Measurements from ENCODE around the gene SLC2A1. TPM values are rescaled to one million over a fixed set of nuclear protein-coding genes. Genes with fewer than 3 reads are reported as not detected.
"Not testable (repeated sequence)": the region's sequence is repeated elsewhere in the genome, so short reads cannot be mapped to it uniquely, and the experiment has no call there.

The SLC2A1 gene
- total RNA-seq, 6 donors from 2014 or later: 6.3 to 24.3 (median 10.5) TPM

DNA sequence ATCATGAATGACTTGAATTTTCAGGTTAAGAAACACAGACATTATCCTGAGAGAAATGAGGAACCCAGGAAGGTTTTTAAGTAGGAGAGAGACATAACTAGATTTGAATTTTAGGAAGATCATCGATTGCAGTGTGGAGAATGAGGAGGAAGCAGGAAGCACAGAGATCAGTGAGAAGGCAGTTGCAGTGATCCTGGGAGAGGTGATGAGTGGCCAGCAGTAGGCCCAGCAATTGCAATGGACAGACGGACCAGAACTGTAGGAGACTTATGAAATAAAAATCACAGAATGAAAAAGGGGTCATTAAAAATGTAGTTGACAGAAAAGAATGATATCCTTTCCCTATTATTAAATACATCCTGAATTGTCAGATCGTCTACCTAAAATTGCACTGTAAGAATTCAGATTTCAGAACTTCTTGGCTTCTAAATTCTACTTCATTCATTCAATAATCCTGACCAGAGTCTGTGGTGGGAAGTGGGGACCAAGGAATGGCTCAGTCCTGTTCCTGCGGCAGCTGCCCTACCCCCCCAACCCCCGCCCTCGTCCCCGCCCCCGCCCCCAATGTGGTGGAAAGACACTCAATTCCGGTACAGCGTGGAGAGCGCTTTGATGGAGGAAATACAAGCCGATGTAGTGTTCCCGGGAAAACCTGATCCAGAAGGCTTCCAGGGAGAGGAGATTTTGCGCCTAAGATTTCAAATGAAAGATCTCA, 35.1 kb downstream of the SLC2A1 start:
- DNase-seq: no peak
- ATAC-seq (ENCODE audit: low FRiP score in 2 of 2): peak in 1 of 2 donors; percentile 1

DNA sequence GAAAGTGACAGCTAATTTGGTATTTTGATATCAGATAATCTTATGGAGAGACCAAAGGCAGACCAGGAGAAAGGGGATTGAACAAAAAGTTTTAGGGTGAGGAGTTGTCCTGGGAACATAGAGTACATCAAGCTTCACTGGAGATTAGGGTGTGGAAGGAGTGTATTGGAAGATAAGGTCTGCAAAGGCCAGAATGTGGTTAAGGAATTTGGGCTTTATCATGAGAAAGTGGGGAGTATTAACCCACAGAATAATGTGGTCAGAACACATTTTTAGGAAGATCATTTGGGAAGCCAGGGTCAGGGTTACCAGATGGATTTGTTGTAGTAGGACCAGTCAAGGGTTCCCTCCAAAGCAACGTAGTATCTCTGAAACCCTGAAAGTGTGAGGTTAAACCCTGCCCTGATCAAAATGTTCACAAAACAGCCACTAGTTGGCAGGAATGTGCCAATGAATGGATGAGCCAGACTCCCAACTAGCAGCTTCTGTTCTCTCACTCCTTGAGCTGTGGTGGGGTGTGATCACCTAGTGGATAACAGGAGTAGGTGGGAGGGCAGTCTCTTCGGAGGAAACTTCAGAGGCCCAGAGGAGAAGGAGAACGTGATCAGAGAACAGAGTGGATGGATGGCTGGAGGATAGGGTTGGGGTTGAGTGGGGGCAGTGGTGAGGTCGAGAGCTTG, 35.8 kb downstream of the SLC2A1 start:
- peak; percentile 49 to 69 for ATAC-seq (ENCODE audit: low FRiP score in 2 of 2)
- TF ChIP-seq, protein P1, sequence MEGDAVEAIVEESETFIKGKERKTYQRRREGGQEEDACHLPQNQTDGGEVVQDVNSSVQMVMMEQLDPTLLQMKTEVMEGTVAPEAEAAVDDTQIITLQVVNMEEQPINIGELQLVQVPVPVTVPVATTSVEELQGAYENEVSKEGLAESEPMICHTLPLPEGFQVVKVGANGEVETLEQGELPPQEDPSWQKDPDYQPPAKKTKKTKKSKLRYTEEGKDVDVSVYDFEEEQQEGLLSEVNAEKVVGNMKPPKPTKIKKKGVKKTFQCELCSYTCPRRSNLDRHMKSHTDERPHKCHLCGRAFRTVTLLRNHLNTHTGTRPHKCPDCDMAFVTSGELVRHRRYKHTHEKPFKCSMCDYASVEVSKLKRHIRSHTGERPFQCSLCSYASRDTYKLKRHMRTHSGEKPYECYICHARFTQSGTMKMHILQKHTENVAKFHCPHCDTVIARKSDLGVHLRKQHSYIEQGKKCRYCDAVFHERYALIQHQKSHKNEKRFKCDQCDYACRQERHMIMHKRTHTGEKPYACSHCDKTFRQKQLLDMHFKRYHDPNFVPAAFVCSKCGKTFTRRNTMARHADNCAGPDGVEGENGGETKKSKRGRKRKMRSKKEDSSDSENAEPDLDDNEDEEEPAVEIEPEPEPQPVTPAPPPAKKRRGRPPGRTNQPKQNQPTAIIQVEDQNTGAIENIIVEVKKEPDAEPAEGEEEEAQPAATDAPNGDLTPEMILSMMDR (IDR thresholded peaks at IDR 0.05): peak; percentile 55 to 83 (median 68)
- TF ChIP-seq POLR2A (IDR thresholded peaks at IDR 0.05): no peak
- no peak for TF ChIP-seq POLR2AphosphoS5 (IDR thresholded peaks at IDR 0.05)
- TF ChIP-seq EP300 (IDR thresholded peaks at IDR 0.05): no peak
- Histone ChIP-seq H3K9me3 (no peaks in the 10 kb centered on the region), H3K4me1 (peaks cover 11 to 20% (median 15%) of the 10 kb centered on the region in 4 donors), H3K4me3 (no peak overlapping the region), H3K27me3 (no peaks in the 10 kb centered on the region), H3K27ac (no peak overlapping the region), H3K36me3 (peaks cover 0 to 10% (median 3%) of the 10 kb centered on the region in 4 donors)
- WGBS, 2 donors: 9 to 33% methylated on average over 4 of the region's 4 CpGs
- peak in 1 of 2 donors; percentile 54 for DNase-seq

More for the DNA sequence above, 35.1 kb downstream of the SLC2A1 start:
- Histone ChIP-seq H3K4me3 (peak overlapping the region; percentile 40 to 89 (median 61)), H3K27me3 (no peaks in the 10 kb centered on the region), H3K9me3 (no peaks in the 10 kb centered on the region), H3K27ac (peak overlapping the region; percentile 85 to 94 (median 92)), H3K36me3 (peaks cover 0 to 13% (median 3%) of the 10 kb centered on the region in 4 donors), H3K4me1 (peaks cover 11 to 20% (median 15%) of the 10 kb centered on the region in 4 donors)
- TF ChIP-seq, protein P1 (IDR thresholded peaks at IDR 0.05): no peak
- 7 to 8% methylated on average over 14 of the region's 14 CpGs for WGBS, 2 donors

DNA sequence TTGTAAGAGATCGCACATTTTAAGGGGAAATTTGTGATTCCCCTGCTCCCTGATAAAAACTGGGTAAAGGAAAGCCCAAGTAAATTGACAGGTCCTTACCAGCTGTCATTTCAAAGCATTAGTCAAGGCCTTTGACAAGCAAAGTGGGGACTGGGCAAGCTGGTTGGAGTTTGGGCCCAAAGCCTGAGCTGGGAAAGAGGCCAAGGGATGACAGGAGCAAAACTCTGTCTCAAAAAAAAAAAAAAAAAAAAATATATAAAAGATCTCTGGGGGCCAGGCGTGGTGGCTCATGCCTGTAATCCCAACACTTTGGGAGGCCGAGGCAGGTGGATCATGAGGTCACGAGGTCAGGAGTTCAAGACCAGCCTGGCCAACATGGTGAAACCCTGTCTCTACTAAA, 36.9 kb downstream of the SLC2A1 start:
- 92 to 95% methylated on average over 4 of the region's 4 CpGs for WGBS, 2 donors
- no peak overlapping the region for H3K27ac ChIP-seq
- H3K27me3 ChIP-seq: no peaks in the 10 kb centered on the region
- DNase-seq (no peak), ATAC-seq (ENCODE audit: low FRiP score in 2 of 2) (no peak)
- peaks cover 11 to 20% (median 15%) of the 10 kb centered on the region in 4 donors for H3K4me1 ChIP-seq
- TF ChIP-seq, protein P1 (IDR thresholded peaks at IDR 0.05): no peak
- TF ChIP-seq POLR2A (IDR thresholded peaks at IDR 0.05): no peak
- TF ChIP-seq EP300 (IDR thresholded peaks at IDR 0.05): no peak
- TF ChIP-seq POLR2AphosphoS5 (IDR thresholded peaks at IDR 0.05): no peak
- no peaks in the 10 kb centered on the region for H3K9me3 ChIP-seq
- H3K36me3 ChIP-seq: peaks cover 0 to 5% (median 0%) of the 10 kb centered on the region in 4 donors
- no peak overlapping the region for H3K4me3 ChIP-seq

DNA sequence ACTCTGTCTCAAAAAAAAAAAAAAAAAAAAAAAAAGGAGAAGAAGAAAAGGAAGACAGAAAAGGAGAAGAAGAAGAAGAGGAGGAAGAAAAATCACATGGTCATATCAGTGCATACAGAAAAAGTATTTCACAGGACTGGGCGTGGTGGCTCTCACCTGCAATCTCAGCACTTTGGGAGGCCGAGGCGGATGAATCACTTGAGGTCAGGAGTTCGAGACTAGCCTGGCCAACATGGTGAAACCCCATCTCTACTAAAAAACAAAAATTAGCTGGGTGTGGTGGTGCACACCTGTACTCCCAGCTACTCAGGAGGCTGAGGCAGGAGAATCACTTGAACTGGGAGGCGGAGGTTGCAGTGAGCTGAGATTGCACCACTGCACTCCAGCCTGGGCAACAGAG, 39.0 kb downstream of the SLC2A1 start:
- WGBS, 2 donors: 62 to 74% methylated on average over 5 of the region's 5 CpGs
- H3K4me1 ChIP-seq: peaks cover 6 to 12% (median 10%) of the 10 kb centered on the region in 4 donors
- ATAC-seq (ENCODE audit: low FRiP score in 2 of 2); H3K27me3 ChIP-seq; H3K27ac ChIP-seq; H3K4me3 ChIP-seq; H3K36me3 ChIP-seq; DNase-seq; H3K9me3 ChIP-seq: not testable (repeated sequence)

DNA sequence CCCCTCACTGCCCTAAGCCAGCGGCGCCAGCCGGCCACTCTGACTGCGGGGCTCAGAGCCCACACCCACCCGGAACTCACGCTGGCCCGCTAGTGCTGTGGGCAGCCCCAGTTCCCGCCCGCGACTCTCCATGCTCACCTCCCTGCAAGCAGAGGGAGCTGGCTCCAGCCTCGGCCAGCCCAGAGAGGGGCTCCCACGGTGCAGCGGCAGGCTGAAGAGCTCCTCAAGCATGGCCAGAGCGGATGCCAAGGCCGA, 41.5 kb downstream of the SLC2A1 start:
- no peak overlapping the region for H3K4me3 ChIP-seq
- WGBS, 2 donors: 92% methylated on average over 8 to 15 of the region's 15 CpGs
- H3K36me3 ChIP-seq: no peaks in the 10 kb centered on the region
- H3K27ac ChIP-seq: no peak overlapping the region
- DNase-seq (no peak), ATAC-seq (ENCODE audit: low FRiP score in 2 of 2) (no peak)
- no peaks in the 10 kb centered on the region for H3K9me3 ChIP-seq
- H3K4me1 ChIP-seq: no peaks in the 10 kb centered on the region
- no peak for TF ChIP-seq POLR2AphosphoS5 (IDR thresholded peaks at IDR 0.05)
- TF ChIP-seq, protein P1 (IDR thresholded peaks at IDR 0.05): no peak
- TF ChIP-seq EP300 (IDR thresholded peaks at IDR 0.05): no peak
- no peak for TF ChIP-seq POLR2A (IDR thresholded peaks at IDR 0.05)
- H3K27me3 ChIP-seq: no peaks in the 10 kb centered on the region
